Mesenteric fat pad (tissue), 1 donor: Measurements from ENCODE around the gene NOL12. TPM values are rescaled to one million over a fixed set of nuclear protein-coding genes. Genes with fewer than 3 reads are reported as not detected.

Source experiments
- DNase-seq: peaks from one replicate; pipeline ENCODE4 v3.0.0-alpha.2; 2020; ENCODE audit warnings: low spot score
- total RNA-seq: library from RNA; stranded (reverse); fragmentation: NEBNext Ultra II Directional; extraction: Animal tissue kit (Norgen Biotek cat#: 25700); gene quantifications from one replicate; pipeline ENCODE4 v1.2.1, GENCODE V29; 2021
- donor health status: DM: yes; HTN: yes; CAD: no.

The NOL12 gene
- total RNA-seq, 1 donor from 2014 or later, result 17.3 TPM

- DNase-seq, result no peak
These were observed 26.9 kb upstream of the NOL12 start for GRCh38 chr22:37659066-37659896.

- DNase-seq, result no peak
These were observed 26.0 kb upstream of the NOL12 start for GRCh38 chr22:37659897-37660708.

- DNase-seq, result no peak
These were observed 25.5 kb upstream of the NOL12 start for GRCh38 chr22:37660709-37661045.

- no peak for DNase-seq
These were observed 24.8 kb upstream of the NOL12 start for GRCh38 chr22:37661160-37661924.

DNA sequence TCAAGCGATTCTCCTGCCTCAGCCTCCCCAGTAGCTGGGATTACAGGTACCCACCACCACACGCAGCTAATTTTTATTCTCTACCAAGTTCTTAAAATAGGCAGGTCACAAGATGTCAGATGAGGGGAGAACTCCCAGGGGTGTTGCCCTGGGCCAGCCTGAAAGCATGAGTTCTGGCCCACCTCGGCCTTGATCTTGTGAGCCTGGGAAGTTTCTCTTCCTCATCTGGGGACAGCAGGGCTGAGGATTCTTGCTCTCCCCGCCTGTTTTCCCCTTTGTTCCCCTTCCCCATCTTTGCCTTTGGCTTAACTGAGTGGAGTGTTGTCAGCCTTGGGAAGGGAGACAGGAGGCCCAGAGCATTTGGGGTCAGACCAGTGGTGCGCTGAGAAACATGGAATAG is 24.1 kb upstream of the NOL12 start:
- no peak for DNase-seq

DNA sequence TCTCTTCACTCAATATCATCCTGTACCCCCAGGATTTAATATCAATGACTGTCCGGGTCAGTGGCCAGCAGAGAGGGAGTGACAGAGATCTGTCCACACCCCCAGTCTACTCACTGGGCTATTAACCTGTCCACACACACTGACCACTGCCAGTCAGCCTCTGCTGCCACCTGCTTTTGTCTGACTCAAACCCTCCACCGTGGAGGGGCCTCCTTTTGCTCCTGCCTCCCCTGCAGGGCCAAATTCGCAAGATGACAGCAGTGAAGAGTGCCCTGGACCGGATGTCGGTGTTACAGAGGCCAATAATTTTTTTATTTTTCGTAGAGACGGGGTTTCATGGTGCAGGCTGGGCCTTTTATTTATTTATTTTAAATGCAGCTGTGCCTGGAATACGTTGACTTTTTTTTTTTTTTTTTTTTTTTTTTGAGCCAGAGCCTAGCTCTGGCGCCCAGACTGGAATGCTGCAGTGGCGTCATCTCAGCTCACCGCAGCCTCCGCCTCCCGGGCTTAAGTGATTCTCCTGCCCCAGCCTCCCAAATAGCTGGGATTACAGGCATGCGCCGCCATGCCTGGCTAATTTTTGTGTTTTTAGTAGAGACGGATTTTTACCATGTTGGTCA is 22.5 kb upstream of the NOL12 start:
- no peak for DNase-seq

- no peak for DNase-seq
These were observed 21.7 kb upstream of the NOL12 start for GRCh38 chr22:37664249-37665101.

DNA sequence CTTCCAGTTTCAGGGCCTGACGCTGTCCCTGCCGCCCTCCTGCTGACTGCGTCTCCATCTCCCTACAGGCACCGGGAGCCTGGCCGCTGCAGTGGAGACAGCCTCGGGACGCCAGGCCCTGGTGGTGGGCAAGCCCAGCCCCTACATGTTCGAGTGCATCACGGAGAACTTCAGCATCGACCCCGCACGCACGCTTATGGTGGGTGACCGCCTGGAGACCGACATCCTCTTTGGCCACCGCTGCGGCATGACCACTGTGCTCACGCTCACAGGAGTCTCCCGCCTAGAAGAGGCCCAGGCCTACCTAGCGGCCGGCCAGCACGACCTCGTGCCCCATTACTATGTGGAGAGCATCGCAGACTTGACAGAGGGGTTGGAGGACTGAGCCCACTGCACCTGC is 20.7 kb upstream of the NOL12 start:
- no peak for DNase-seq

DNA sequence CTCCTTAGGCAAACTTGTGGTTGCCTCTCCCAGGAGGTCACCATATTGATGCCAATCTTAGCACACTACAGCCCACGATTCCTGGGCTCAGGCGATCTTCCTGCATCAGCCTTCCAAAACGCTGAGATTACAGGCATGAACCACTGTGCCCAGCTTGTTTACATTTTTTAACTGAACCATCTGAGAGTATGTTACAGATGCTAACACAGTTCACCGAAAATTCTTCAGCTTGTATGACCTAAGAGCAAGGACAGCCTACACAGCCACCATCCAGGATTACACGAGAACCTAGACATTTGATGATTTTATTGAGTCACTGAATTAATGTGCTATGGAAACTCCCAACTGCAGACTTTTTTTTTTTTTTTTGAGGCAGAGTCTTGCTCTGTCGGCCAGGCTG is 16.6 kb upstream of the NOL12 start:
- DNase-seq, result no peak

GRCh38 chr22:37672206-37672919 is 13.8 kb upstream of the NOL12 start:
- no peak for DNase-seq

GRCh38 chr22:37672920-37673455 is 13.2 kb upstream of the NOL12 start:
- DNase-seq, result no peak

GRCh38 chr22:37674248-37674647 is 11.9 kb upstream of the NOL12 start:
- no peak for DNase-seq

GRCh38 chr22:37674951-37675929 is 10.9 kb upstream of the NOL12 start, which contains the start of gene LGALS1:
Gene LGALS1, plus strand, starts transcription at chr22:37675636. Its CDS starts 67 bp downstream, at chr22:37675703.
- peak; percentile 96 for DNase-seq

- DNase-seq, result no peak
These were observed 10.0 kb upstream of the NOL12 start for GRCh38 chr22:37675930-37676735.

DNA sequence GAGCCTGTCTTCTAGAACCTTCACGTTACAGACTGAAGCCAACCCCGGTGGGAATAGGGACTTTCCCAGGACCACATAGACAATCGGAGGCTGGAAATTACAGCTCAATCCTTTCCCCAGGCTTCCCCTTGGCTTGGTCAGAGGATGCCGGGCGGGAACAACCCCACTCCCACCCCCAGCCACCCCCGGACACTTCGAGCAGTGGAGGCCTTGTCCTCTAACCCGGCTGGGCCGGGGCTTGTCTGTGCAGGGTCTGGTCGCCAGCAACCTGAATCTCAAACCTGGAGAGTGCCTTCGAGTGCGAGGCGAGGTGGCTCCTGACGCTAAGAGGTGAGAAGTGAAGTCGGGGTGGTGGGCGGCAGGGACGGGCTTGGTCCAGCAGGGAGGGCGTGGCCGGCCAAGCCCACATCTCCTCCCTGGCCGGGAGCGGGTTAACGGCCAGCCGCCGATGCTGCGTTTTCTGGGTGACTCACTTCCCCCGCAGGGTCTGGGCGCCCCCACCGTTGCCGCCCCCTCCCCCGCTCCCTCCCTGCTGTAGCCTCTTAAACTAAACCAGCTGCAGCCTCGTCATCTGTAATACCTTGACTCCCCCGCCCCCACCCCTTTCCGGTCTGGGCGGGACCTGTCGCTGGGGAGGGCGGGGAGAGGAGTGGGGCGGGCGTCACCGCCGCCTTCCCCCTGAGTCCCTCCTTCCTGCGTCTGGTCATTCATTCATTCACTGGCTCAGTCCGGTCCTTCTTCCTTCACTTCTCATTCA is 9.2 kb upstream of the NOL12 start:
- DNase-seq, result peak; percentile 94

- no peak for DNase-seq
These were observed 8.6 kb upstream of the NOL12 start for GRCh38 chr22:37677493-37677974.
